Activated naive CD8-positive, alpha-beta T cell treated with anti-CD3 and anti-CD28 coated beads, Interleukin-2, amount 50 U/mL, for 16 hours (primary cell): ENCODE measurements around the gene INPP5E.

Experiments used
- DNase-seq: peaks from one replicate; pipeline ENCODE4 v3.0.0-alpha.2; 2020; ENCODE audit warnings: low read depth, low spot score

The INPP5E gene

GRCh38 chr9:136472640-136473353 is 33.2 kb upstream of the INPP5E start:
- no peak for DNase-seq

- DNase-seq = no peak
Observed at GRCh38 chr9:136471802-136472487, 32.3 kb upstream of the INPP5E start.

GRCh38 chr9:136470792-136471469 is 31.3 kb upstream of the INPP5E start:
- no peak for DNase-seq

GRCh38 chr9:136470356-136470755 is 30.7 kb upstream of the INPP5E start:
- no peak for DNase-seq

GRCh38 chr9:136467766-136468165 is 28.1 kb upstream of the INPP5E start:
- no peak for DNase-seq

GRCh38 chr9:136466155-136466541 is 26.5 kb upstream of the INPP5E start:
- no peak for DNase-seq

- no peak for DNase-seq
Observed at GRCh38 chr9:136465500-136466154, 26.0 kb upstream of the INPP5E start.

GRCh38 chr9:136464241-136464640 is 24.6 kb upstream of the INPP5E start:
- no peak for DNase-seq

- no peak for DNase-seq
Observed at GRCh38 chr9:136463578-136463977, 23.9 kb upstream of the INPP5E start.

- no peak for DNase-seq
Observed at GRCh38 chr9:136462664-136463063, 23.0 kb upstream of the INPP5E start.

GRCh38 chr9:136460772-136461325 is 21.2 kb upstream of the INPP5E start:
- no peak for DNase-seq

- DNase-seq = no peak
Observed at GRCh38 chr9:136459425-136459824, 19.8 kb upstream of the INPP5E start.

GRCh38 chr9:136457326-136457725 is 17.7 kb upstream of the INPP5E start:
- no peak for DNase-seq

GRCh38 chr9:136456258-136456657 is 16.6 kb upstream of the INPP5E start:
- no peak for DNase-seq

- DNase-seq = no peak
Observed at GRCh38 chr9:136455043-136456002, 15.7 kb upstream of the INPP5E start.

- no peak for DNase-seq
Observed at GRCh38 chr9:136454026-136454796, 14.6 kb upstream of the INPP5E start.

GRCh38 chr9:136453326-136453725 is 13.7 kb upstream of the INPP5E start:
- no peak for DNase-seq

GRCh38 chr9:136451221-136451877 is 11.7 kb upstream of the INPP5E start:
- no peak for DNase-seq

GRCh38 chr9:136448655-136449054 is 9.0 kb upstream of the INPP5E start:
- DNase-seq = no peak
